Measurements from ENCODE around the gene CDC42EP4.

Gene CDC42EP4

GRCh38 chr17:73311781-73312641, at the start of gene CDC42EP4:
TSS of gene CDC42EP4 (minus strand) at chr17:73312001. CDS start at chr17:73286500, 25,501 bp downstream.
- ChIA-PET POLR2A (interaction anchor here (0.7 to 3.1 kb wide), 21 partner anchors 8 to 80 kb away, joined by 3 to 17 read pairs (median 4); a partner anchor contains a TSS), CTCF (interaction anchor here (1.2 to 2.3 kb wide), 3 partner anchors 14 to 45 kb away, joined by 3 to 7 read pairs (median 5); no protein-coding TSS in a partner anchor)
- no peak for TF ChIP-seq FOXK2 (IDR thresholded peaks at IDR 0.05)
- TF ChIP-seq L3MBTL2 (conservative IDR thresholded peaks at IDR 0.05): peak; percentile 85
- 0 out of 2 replicates have a peak, but pooled peaks have one; percentile 20 for TF ChIP-seq HDGF (IDR thresholded peaks at IDR 0.05; ENCODE audit: borderline replicate concordance)
- TF ChIP-seq BHLHE40 (IDR thresholded peaks at IDR 0.05; ENCODE audit: borderline replicate concordance): no peak
- DNase-seq (ENCODE audit: extremely low spot score): peak; percentile 93

GRCh38 chr17:73360961-73361761, 49.4 kb upstream of the CDC42EP4 start:
- TF ChIP-seq CTBP1 (IDR thresholded peaks at IDR 0.05; ENCODE audit: borderline replicate concordance): no peak
- no peak for TF ChIP-seq NFRKB (IDR thresholded peaks at IDR 0.05)
- no peak for TF ChIP-seq FOXM1 (IDR thresholded peaks at IDR 0.05; ENCODE audit: borderline replicate concordance)
- TF ChIP-seq, protein P1, sequence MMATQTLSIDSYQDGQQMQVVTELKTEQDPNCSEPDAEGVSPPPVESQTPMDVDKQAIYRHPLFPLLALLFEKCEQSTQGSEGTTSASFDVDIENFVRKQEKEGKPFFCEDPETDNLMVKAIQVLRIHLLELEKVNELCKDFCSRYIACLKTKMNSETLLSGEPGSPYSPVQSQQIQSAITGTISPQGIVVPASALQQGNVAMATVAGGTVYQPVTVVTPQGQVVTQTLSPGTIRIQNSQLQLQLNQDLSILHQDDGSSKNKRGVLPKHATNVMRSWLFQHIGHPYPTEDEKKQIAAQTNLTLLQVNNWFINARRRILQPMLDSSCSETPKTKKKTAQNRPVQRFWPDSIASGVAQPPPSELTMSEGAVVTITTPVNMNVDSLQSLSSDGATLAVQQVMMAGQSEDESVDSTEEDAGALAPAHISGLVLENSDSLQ (IDR thresholded peaks at IDR 0.05): no peak
- no peak for TF ChIP-seq SUZ12 (IDR thresholded peaks at IDR 0.05)
- TF ChIP-seq HDGF (IDR thresholded peaks at IDR 0.05; ENCODE audit: borderline replicate concordance): no peak
- no peak for TF ChIP-seq L3MBTL2 (conservative IDR thresholded peaks at IDR 0.05)
- no peak for TF ChIP-seq TARDBP (IDR thresholded peaks at IDR 0.05)
- ChIA-PET CTCF (interaction anchor here (1.8 kb wide), 1 partner anchor 9 kb away, joined by 5 read pairs; no protein-coding TSS in a partner anchor), POLR2A (no interaction called here)
- no peak for DNase-seq (ENCODE audit: extremely low spot score)

DNA sequence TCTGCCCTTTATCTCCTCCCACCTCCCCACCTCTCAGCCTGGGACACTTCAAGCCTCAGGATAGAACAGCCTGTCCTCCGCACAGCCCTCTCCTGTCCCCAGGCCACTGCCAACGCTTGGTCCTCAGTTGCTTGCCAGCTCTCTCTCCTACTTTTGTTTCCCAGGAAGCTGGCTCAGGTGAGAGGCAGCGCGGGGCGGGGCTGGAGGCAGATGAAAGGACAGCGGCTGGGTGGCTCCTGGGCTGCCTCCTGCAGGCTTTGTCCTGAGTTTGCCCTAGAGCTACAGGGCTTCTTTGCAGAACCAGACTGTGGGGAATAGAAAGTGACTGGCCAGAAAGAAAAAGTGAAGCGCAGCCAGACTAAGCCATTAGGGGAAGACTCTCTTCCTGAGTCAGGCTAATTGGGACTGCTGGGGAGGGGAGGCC, 48.2 kb upstream of the CDC42EP4 start:
- CTCF ChIA-PET: interaction anchor here (1.8 kb wide), 1 partner anchor 10 kb away, joined by 5 read pairs; no protein-coding TSS in a partner anchor
- POLR2A ChIA-PET: no interaction called here
- no peak for TF ChIP-seq FOXA1 (IDR thresholded peaks at IDR 0.05)
- no peak for TF ChIP-seq L3MBTL2 (conservative IDR thresholded peaks at IDR 0.05)
- no peak for TF ChIP-seq FOXK2 (IDR thresholded peaks at IDR 0.05)
- TF ChIP-seq, protein P1 (IDR thresholded peaks at IDR 0.05): no peak
- no peak for TF ChIP-seq SUZ12 (IDR thresholded peaks at IDR 0.05)
- no peak for TF ChIP-seq BHLHE40 (IDR thresholded peaks at IDR 0.05; ENCODE audit: borderline replicate concordance)
- TF ChIP-seq LEF1 (IDR thresholded peaks at IDR 0.05; ENCODE audit: borderline replicate concordance): no peak
- no peak for TF ChIP-seq HDGF (IDR thresholded peaks at IDR 0.05; ENCODE audit: borderline replicate concordance)
- TF ChIP-seq SP1 (IDR thresholded peaks at IDR 0.05): no peak
- no peak for TF ChIP-seq FOXM1 (IDR thresholded peaks at IDR 0.05; ENCODE audit: borderline replicate concordance)
- TF ChIP-seq NFRKB (IDR thresholded peaks at IDR 0.05): no peak
- no peak for DNase-seq (ENCODE audit: extremely low spot score)

- ChIA-PET POLR2A (no interaction called here), CTCF (no interaction called here)
- no peak for TF ChIP-seq NFRKB (IDR thresholded peaks at IDR 0.05)
- DNase-seq (ENCODE audit: extremely low spot score): no peak
These were observed 47.6 kb upstream of the CDC42EP4 start for GRCh38 chr17:73359352-73359751.

GRCh38 chr17:73358668-73359067, 46.9 kb upstream of the CDC42EP4 start:
- DNase-seq (ENCODE audit: extremely low spot score): no peak
- CTCF ChIA-PET: no interaction called here
- POLR2A ChIA-PET: no interaction called here
- TF ChIP-seq BHLHE40 (IDR thresholded peaks at IDR 0.05; ENCODE audit: borderline replicate concordance) (no peak), ZNF384 (IDR thresholded peaks at IDR 0.05) (no peak), FOXM1 (IDR thresholded peaks at IDR 0.05; ENCODE audit: borderline replicate concordance) (no peak)

DNA sequence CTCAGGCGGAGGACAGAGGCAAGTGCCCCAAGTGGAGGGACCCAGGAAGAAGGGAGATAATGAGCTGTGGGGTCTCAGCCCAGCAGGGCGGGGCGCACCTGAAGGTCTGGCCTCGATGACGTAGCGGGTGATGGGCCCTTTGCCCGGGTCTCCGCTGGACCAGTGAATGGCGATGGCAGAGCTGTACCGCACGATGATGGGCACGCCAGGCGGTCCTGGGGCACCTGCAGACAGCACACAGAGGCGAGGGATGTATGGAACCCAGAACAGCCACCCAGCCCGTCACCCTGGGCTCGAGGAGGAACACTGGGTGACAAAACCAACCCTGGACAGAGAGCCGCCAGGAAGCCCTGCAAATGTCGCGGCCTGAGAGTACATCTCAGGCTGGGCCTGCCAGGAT, 46.2 kb upstream of the CDC42EP4 start:
- CTCF ChIA-PET: interaction anchor here (0.8 kb wide), 1 partner anchor 12 kb away, joined by 3 read pairs; no protein-coding TSS in a partner anchor
- no peak for TF ChIP-seq FOXA1 (IDR thresholded peaks at IDR 0.05)
- TF ChIP-seq CTBP1 (IDR thresholded peaks at IDR 0.05; ENCODE audit: borderline replicate concordance): no peak
- TF ChIP-seq ARNT (IDR thresholded peaks at IDR 0.05): no peak
- TF ChIP-seq L3MBTL2 (conservative IDR thresholded peaks at IDR 0.05): no peak
- TF ChIP-seq BHLHE40 (IDR thresholded peaks at IDR 0.05; ENCODE audit: borderline replicate concordance): no peak
- TF ChIP-seq FOXK2 (IDR thresholded peaks at IDR 0.05): no peak
- TF ChIP-seq, protein P1 (IDR thresholded peaks at IDR 0.05): no peak
- TF ChIP-seq LEF1 (IDR thresholded peaks at IDR 0.05; ENCODE audit: borderline replicate concordance): no peak
- TF ChIP-seq SP1 (IDR thresholded peaks at IDR 0.05): no peak
- TF ChIP-seq ZNF384 (IDR thresholded peaks at IDR 0.05): no peak
- TF ChIP-seq HDGF (IDR thresholded peaks at IDR 0.05; ENCODE audit: borderline replicate concordance): no peak
- TF ChIP-seq SUZ12 (IDR thresholded peaks at IDR 0.05): no peak
- no peak for TF ChIP-seq FOXM1 (IDR thresholded peaks at IDR 0.05; ENCODE audit: borderline replicate concordance)
- DNase-seq (ENCODE audit: extremely low spot score): no peak
- POLR2A ChIA-PET: no interaction called here

Measured in HEK293T (cell line).